ENCODE results near the gene AATK. TPM values are rescaled to one million over a fixed set of nuclear protein-coding genes. Genes with fewer than 3 reads are reported as not detected.

AATK gene
- total RNA-seq, 1 experiment from 2014 or later, result 4.4 TPM

DNA sequence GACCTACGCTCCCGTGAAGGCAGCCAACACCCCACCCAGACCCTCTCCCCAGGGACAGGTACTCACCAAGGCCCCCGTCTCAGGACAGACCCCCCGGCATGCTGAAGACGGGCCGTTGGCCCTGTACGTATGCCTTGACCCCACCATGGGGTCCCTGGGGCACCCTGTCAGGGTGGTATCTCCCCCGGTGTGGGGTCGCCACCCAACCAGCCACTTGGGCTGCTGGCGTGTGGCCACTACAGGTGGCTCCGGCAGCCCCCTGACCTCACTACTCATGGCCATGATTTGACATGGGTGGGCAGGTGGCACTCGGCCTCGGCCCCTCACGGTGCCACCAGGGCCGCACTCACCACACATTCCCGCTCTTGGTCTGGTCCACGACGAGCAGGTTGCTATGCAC lies 41.6 kb downstream of the AATK start:
- no peaks in the 10 kb centered on the region for H3K9me3 ChIP-seq (ENCODE audit: control insufficient read depth in 1 of 2, insufficient read depth in 1 of 2, low read depth in 1 of 2, low read length in 2 of 2)
- CTCF ChIA-PET, result no interaction called here
- RAD21 ChIA-PET (ENCODE audit: low non-redundant PET in 1 of 2, low total read pairs in 2 of 2, uncharacterized antibody in 2 of 2, unreplicated experiment in 2 of 2), result no interaction called here
- no peaks in the 10 kb centered on the region for H3K36me3 ChIP-seq (ENCODE audit: control insufficient read depth in 1 of 2, insufficient read depth in 2 of 2, low read length in 2 of 2)
- H3K79me2 ChIP-seq (ENCODE audit: insufficient read depth, low read length), result no peaks in the 10 kb centered on the region
- H4K20me1 ChIP-seq (ENCODE audit: insufficient read depth), result no peaks in the 10 kb centered on the region
- no peaks in the 10 kb centered on the region for H3K9me2 ChIP-seq (ENCODE audit: insufficient read depth)
- BruUV-seq (replicated peaks), result no TSS peak
- peaks cover 0 to 8% of the 10 kb centered on the region in 2 experiments; a peak in 2 of 4 replicates for H3K4me1 ChIP-seq (ENCODE audit: control insufficient read depth in 1 of 2, insufficient read depth in 2 of 2, low read length in 2 of 2)
- H3K4me3 ChIP-seq (replicated peaks in 1 of 2; ENCODE audit: low read depth in 1 of 2, low read length in 2 of 2), result no peak overlapping the region
- H3K27me3 ChIP-seq (ENCODE audit: insufficient read depth, low read length), result no peaks in the 10 kb centered on the region
- ATAC-seq (no peak), DNase-seq (ENCODE audit: low read depth, low spot score) (no peak)
- no peak overlapping the region for H3K27ac ChIP-seq (ENCODE audit: low read depth, low read length)
- intact Hi-C loops (cut with micrococcal nuclease), result no loop called here
- no peak overlapping the region for H3K9ac ChIP-seq (ENCODE audit: low read length)
- TF ChIP-seq YY1 (IDR thresholded peaks at IDR 0.05; ENCODE audit: extremely low read depth, insufficient replicate concordance, low read depth, low read length), result no peak
- no peak for TF ChIP-seq RAD21 (IDR thresholded peaks at IDR 0.05; ENCODE audit: low read depth)
- no peak for TF ChIP-seq SIN3A (IDR thresholded peaks at IDR 0.05; ENCODE audit: low read depth)
- TF ChIP-seq ZFX (IDR thresholded peaks at IDR 0.05), result no peak
- TF ChIP-seq, protein P1, sequence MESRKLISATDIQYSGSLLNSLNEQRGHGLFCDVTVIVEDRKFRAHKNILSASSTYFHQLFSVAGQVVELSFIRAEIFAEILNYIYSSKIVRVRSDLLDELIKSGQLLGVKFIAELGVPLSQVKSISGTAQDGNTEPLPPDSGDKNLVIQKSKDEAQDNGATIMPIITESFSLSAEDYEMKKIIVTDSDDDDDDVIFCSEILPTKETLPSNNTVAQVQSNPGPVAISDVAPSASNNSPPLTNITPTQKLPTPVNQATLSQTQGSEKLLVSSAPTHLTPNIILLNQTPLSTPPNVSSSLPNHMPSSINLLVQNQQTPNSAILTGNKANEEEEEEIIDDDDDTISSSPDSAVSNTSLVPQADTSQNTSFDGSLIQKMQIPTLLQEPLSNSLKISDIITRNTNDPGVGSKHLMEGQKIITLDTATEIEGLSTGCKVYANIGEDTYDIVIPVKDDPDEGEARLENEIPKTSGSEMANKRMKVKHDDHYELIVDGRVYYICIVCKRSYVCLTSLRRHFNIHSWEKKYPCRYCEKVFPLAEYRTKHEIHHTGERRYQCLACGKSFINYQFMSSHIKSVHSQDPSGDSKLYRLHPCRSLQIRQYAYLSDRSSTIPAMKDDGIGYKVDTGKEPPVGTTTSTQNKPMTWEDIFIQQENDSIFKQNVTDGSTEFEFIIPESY (IDR thresholded peaks at IDR 0.05; ENCODE audit: extremely low read depth, insufficient replicate concordance, low read length), result no peak
- TF ChIP-seq CEBPB (IDR thresholded peaks at IDR 0.05; ENCODE audit: low read depth), result no peak
- TF ChIP-seq, protein P2, sequence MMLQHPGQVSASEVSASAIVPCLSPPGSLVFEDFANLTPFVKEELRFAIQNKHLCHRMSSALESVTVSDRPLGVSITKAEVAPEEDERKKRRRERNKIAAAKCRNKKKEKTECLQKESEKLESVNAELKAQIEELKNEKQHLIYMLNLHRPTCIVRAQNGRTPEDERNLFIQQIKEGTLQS (IDR thresholded peaks at IDR 0.05), result no peak
- no peak for TF ChIP-seq POLR2A (IDR thresholded peaks at IDR 0.05; ENCODE audit: borderline replicate concordance, extremely low read depth, insufficient read depth, insufficient read length)
- TF ChIP-seq JUND (IDR thresholded peaks at IDR 0.05), result no peak
- no peak for TF ChIP-seq CBX3 (IDR thresholded peaks at IDR 0.05; ENCODE audit: low read depth)
- TF ChIP-seq SP1 (IDR thresholded peaks at IDR 0.05; ENCODE audit: low read depth), result no peak
- TF ChIP-seq, protein P3, sequence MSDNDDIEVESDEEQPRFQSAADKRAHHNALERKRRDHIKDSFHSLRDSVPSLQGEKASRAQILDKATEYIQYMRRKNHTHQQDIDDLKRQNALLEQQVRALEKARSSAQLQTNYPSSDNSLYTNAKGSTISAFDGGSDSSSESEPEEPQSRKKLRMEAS (IDR thresholded peaks at IDR 0.05), result no peak
- TF ChIP-seq ELF1 (IDR thresholded peaks at IDR 0.05; ENCODE audit: borderline replicate concordance, low read depth), result no peak
- no peak for TF ChIP-seq FOSL1 (IDR thresholded peaks at IDR 0.05; ENCODE audit: low read depth)
- TF ChIP-seq SRF (IDR thresholded peaks at IDR 0.05; ENCODE audit: low read depth), result no peak
- TF ChIP-seq, protein P4, sequence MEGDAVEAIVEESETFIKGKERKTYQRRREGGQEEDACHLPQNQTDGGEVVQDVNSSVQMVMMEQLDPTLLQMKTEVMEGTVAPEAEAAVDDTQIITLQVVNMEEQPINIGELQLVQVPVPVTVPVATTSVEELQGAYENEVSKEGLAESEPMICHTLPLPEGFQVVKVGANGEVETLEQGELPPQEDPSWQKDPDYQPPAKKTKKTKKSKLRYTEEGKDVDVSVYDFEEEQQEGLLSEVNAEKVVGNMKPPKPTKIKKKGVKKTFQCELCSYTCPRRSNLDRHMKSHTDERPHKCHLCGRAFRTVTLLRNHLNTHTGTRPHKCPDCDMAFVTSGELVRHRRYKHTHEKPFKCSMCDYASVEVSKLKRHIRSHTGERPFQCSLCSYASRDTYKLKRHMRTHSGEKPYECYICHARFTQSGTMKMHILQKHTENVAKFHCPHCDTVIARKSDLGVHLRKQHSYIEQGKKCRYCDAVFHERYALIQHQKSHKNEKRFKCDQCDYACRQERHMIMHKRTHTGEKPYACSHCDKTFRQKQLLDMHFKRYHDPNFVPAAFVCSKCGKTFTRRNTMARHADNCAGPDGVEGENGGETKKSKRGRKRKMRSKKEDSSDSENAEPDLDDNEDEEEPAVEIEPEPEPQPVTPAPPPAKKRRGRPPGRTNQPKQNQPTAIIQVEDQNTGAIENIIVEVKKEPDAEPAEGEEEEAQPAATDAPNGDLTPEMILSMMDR (IDR thresholded peaks at IDR 0.05 in 2 of 3, conservative IDR thresholded peaks at IDR 0.05 in 1 of 3; ENCODE audit: borderline replicate concordance in 1 of 3, insufficient read depth in 1 of 3, low read depth in 2 of 3, low read length in 2 of 3), result no peak
- no peak for TF ChIP-seq TCF7L2 (IDR thresholded peaks at IDR 0.05; ENCODE audit: borderline replicate concordance, extremely low read depth, insufficient read depth, insufficient read length)
- no peak for TF ChIP-seq EZH2phosphoT487 (IDR thresholded peaks at IDR 0.05; ENCODE audit: borderline replicate concordance)
- POLR2A ChIA-PET, result no interaction called here
- H3K4me2 ChIP-seq (ENCODE audit: low read length), result no peak overlapping the region
- no peak overlapping the region for H2AFZ ChIP-seq (ENCODE audit: low read depth, low read length, poor library complexity, severe bottlenecking)

All from HCT116 (cell line).